Mucosa of descending colon (tissue), 3 donors: ENCODE data around the gene FDPS. TPM values are rescaled to one million over a fixed set of nuclear protein-coding genes. Genes with fewer than 3 reads are reported as not detected.

Experiments
- ATAC-seq: fragments of 200-7000 bp; cut with Tn5 transposase; one replicate; pipeline ENCODE4 v1.9.1; 2020; ENCODE audit warnings: mild to moderate bottlenecking, moderate library complexity
- DNase-seq, 3 donors: peaks; one replicate each; pipeline ENCODE4 v3.0.0-alpha.2; 2020
- H3K36me3 ChIP-seq: fragments of 200-600 bp; one replicate; pipeline ENCODE4 v1.8.0; 2021; ENCODE audit warnings: low read depth, mild to moderate bottlenecking
- H3K4me1 ChIP-seq: fragments of 200-600 bp; one replicate; pipeline ENCODE4 v1.8.0; 2021; ENCODE audit warnings: low read depth, mild to moderate bottlenecking
- H3K4me3 ChIP-seq: fragments of 200-600 bp; one replicate; pipeline ENCODE4 v1.8.0; 2021; ENCODE audit warnings: mild to moderate bottlenecking
- H3K9me3 ChIP-seq: fragments of 200-600 bp; one replicate; pipeline ENCODE4 v1.8.0; 2021; ENCODE audit warnings: mild to moderate bottlenecking
- CTCF ChIP-seq: fragments of 200-600 bp; IDR thresholded peaks from one replicate; pipeline ENCODE4 v1.8.0; 2022; ENCODE audit warnings: antibody characterized with exemption, mild to moderate bottlenecking
- intact Hi-C, 2 donors: fragments of 100-400 bp; cut with DNase I in 1 of 2; cut with micrococcal nuclease in 1 of 2; formaldehyde crosslinking; loops; one replicate each; pipeline versions ENCODE4 v1.11.0 to v1.11.1; 2022; cut with DNase I, micrococcal nuclease
- total RNA-seq, 3 donors: library from RNA; stranded (reverse); fragmentation: NEBNext Ultra II Directional in 2 of 3; extraction: Animal tissue kit (Norgen Biotek cat#: 25700) in 2 of 3; gene quantifications; one replicate each; pipeline versions ENCODE4 v1.2.1 to v1.2.4, GENCODE V29; 2021 to 2023
- donor health status: DM: no; HTN: no; CAD: no; lungs with moderate emphysema.
- donor health status: DM: no; HTN: no; CAD: no.
- donor health status: DM: no; HTN: yes; CAD: no.

The FDPS gene
- total RNA-seq, 3 donors from 2014 or later: 130 to 244 (median 222) TPM

GRCh38 chr1:155316922-155317321 lies 8.3 kb downstream of the FDPS start:
- intact Hi-C loops: no loop called here
- no peak for DNase-seq
- ATAC-seq: peak; percentile 51
- Histone ChIP-seq H3K9me3 (no peaks in the 10 kb centered on the region), H3K4me3 (no peak overlapping the region), H3K36me3 (no peaks in the 10 kb centered on the region), H3K4me1 (peaks cover 21% of the 10 kb centered on the region)
- TF ChIP-seq CTCF: no peak

- no peaks in the 10 kb centered on the region for H3K36me3 ChIP-seq
- no peak for ATAC-seq
- TF ChIP-seq CTCF: no peak
- no peak overlapping the region for H3K4me3 ChIP-seq
- intact Hi-C loops: no loop called here
- H3K4me1 ChIP-seq: peaks cover 32% of the 10 kb centered on the region
- DNase-seq: no peak
- H3K9me3 ChIP-seq: no peaks in the 10 kb centered on the region
Observed at GRCh38 chr1:155318082-155318481, 9.4 kb downstream of the FDPS start.

DNA sequence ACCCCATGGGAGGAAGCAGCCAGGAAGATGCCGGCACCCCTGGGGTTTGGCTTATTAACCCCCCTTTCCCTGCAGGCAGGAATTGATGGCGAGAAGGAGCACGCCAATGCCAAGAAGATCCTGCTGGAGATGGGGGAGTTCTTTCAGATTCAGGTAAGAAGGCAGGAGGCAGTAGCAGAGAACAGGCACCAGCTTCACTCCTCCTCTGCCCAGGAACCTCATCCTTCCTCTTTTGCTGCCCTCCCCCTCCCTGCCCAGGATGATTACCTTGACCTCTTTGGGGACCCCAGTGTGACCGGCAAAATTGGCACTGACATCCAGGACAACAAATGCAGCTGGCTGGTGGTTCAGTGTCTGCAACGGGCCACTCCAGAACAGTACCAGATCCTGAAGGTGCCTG lies 10.9 kb downstream of the FDPS start:
- TF ChIP-seq CTCF: no peak
- no peak for ATAC-seq
- no peaks in the 10 kb centered on the region for H3K9me3 ChIP-seq
- H3K4me1 ChIP-seq: peaks cover 32% of the 10 kb centered on the region
- no peaks in the 10 kb centered on the region for H3K36me3 ChIP-seq
- no peak overlapping the region for H3K4me3 ChIP-seq
- no peak for DNase-seq
- intact Hi-C loops: no loop called here

DNA sequence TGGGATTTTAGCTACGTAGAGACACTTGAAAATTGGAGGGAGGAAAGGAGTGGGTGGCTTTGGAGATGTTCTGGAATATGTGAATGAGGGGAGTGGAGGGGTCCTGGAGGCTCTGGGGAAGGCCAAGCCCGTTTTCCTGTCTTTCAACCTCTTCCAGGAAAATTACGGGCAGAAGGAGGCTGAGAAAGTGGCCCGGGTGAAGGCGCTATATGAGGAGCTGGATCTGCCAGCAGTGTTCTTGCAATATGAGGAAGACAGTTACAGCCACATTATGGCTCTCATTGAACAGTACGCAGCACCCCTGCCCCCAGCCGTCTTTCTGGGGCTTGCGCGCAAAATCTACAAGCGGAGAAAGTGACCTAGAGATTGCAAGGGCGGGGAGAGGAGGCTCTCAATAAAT lies 11.6 kb downstream of the FDPS start:
- TF ChIP-seq CTCF: no peak
- DNase-seq (no peak), ATAC-seq (no peak)
- Histone ChIP-seq H3K4me1 (peaks cover 34% of the 10 kb centered on the region), H3K4me3 (no peak overlapping the region), H3K36me3 (no peaks in the 10 kb centered on the region), H3K9me3 (no peaks in the 10 kb centered on the region)
- intact Hi-C loops: loop anchor here (10.0 kb wide), 2 partner anchors 45 to 65 kb away; partner anchors contain the start of genes CLK2 (in 1 of the 2), ENTREP3 (in 1 of the 2) and HCN3 (in 1 of the 2)

- Histone ChIP-seq H3K9me3 (no peaks in the 10 kb centered on the region), H3K4me1 (peaks cover 41% of the 10 kb centered on the region), H3K36me3 (no peaks in the 10 kb centered on the region), H3K4me3 (no peak within 1 kb of the TSS)
- ATAC-seq: peak; percentile 24
- intact Hi-C loops: loop anchor here (10.0 kb wide), 2 partner anchors 46 to 66 kb away; partner anchors contain the start of genes CLK2 (in 1 of the 2), ENTREP3 (in 1 of the 2) and HCN3 (in 1 of the 2)
- DNase-seq: peak; percentile 90 to 92 (median 90)
- TF ChIP-seq CTCF: no peak
Observed at GRCh38 chr1:155320661-155321617, 12.3 kb downstream of the FDPS start, which contains the start of gene RUSC1. TSS of gene RUSC1 (plus strand) at chr1:155320894. CDS start at chr1:155321774, 880 bp downstream.
